Panc1 (cell line): ENCODE measurements around the gene WWOX. TPM values are rescaled to one million over a fixed set of nuclear protein-coding genes. Genes with fewer than 3 reads are reported as not detected.

Experiments used
- ATAC-seq: fragments of 200-7000 bp; cut with Tn5 transposase; 2 replicates; pipeline ENCODE4 v1.9.1; 2020; ENCODE audit warnings: mild to moderate bottlenecking, moderate library complexity
- BruUV-seq: library from RNA; stranded (reverse); fragments of 400-500 nt; replicated peaks from 2 replicates; lab custom pipeline; 2021; lab: Mats Ljungman, UMichigan
- CTCF ChIA-PET: fragments of 300-600 bp; sonication (Branson Sonifier 250); formaldehyde crosslinking; loops from one replicate; lab custom pipeline; 2022; ENCODE audit warnings: antibody characterized with exemption; lab: Charles Lee
- POLR2A ChIA-PET: fragments of 300-600 bp; sonication (Branson Sonifier 250); formaldehyde crosslinking; loops from one replicate; lab custom pipeline; 2022; ENCODE audit warnings: antibody characterized with exemption; lab: Charles Lee
- DNase-seq: peaks from one replicate; pipeline ENCODE4 v3.0.0-alpha.2; 2010; ENCODE audit warnings: low read depth, low spot score
- H3K27ac ChIP-seq: 2 replicates; pipeline ENCODE4 v1.5.1; 2011; ENCODE audit warnings: mild to moderate bottlenecking, low read length, inconsistent platforms
- H3K27me3 ChIP-seq: fragments of 200-500 bp; sonication (Bioruptor generic); 2 replicates; pipeline ENCODE4 v1.6.0; 2014; ENCODE audit warnings: low read length, inconsistent platforms; ENCODE audit not compliant: control insufficient read depth, insufficient read depth
- H3K36me3 ChIP-seq: fragments of 200-500 bp; sonication (Bioruptor generic); 2 replicates; pipeline ENCODE4 v1.5.1; 2014; ENCODE audit warnings: inconsistent platforms, mild to moderate bottlenecking, low read length, moderate library complexity; ENCODE audit not compliant: control insufficient read depth, insufficient read depth
- H3K4me1 ChIP-seq: 2 replicates; pipeline ENCODE4 v1.5.1; 2011; ENCODE audit warnings: inconsistent platforms, mild to moderate bottlenecking, low read length, moderate library complexity; ENCODE audit not compliant: control insufficient read depth, insufficient read depth
- H3K4me3 ChIP-seq, 2 experiments: 2 replicates each; pipeline ENCODE4 v1.5.1; 2011 to 2012; ENCODE audit warnings: low read depth in 2 of 2, low read length in 2 of 2, mild to moderate bottlenecking in 2 of 2, inconsistent platforms in 1 of 2, moderate library complexity in 1 of 2
- H3K9me3 ChIP-seq: fragments of 200-500 bp; sonication (Bioruptor generic); 2 replicates; pipeline ENCODE4 v1.5.1; 2014; ENCODE audit warnings: low read depth, mild to moderate bottlenecking, inconsistent platforms, low read length, moderate library complexity; ENCODE audit not compliant: control insufficient read depth, insufficient read depth
- POLR2AphosphoS5 ChIP-seq: IDR thresholded peaks from 2 replicates; pipeline ENCODE4 v1.6.1; 2012; ENCODE audit warnings: mild to moderate bottlenecking, low read depth, low read length, moderate library complexity
- SIN3A ChIP-seq: IDR thresholded peaks from 2 replicates; pipeline ENCODE4 v1.6.1; 2012; ENCODE audit warnings: low read depth, mild to moderate bottlenecking, low read length, moderate library complexity, borderline replicate concordance; ENCODE audit not compliant: insufficient read depth
- TCF7L2 ChIP-seq: IDR thresholded peaks from 2 replicates; pipeline ENCODE4 v1.6.1; 2011; ENCODE audit warnings: mild to moderate bottlenecking, low read depth, low read length, inconsistent platforms
- in situ Hi-C: cut with HindIII; loops from 2 replicates; pipeline ENCODE4 v1.10.0; 2016; ENCODE audit warnings: low sequenced_read_pairs, low pct_unique_long_range_greater_than_20kb
- intact Hi-C: fragments of 100-400 bp; cut with micrococcal nuclease; formaldehyde crosslinking; loops from one replicate; pipeline ENCODE4 v1.10.0; 2022; ENCODE audit not compliant: unreplicated experiment
- total RNA-seq: library from RNA; stranded (reverse); gene quantifications from one replicate; pipeline ENCODE4 v1.2.1, GENCODE V29; 2021; ENCODE audit not compliant: unreplicated experiment
- TF ChIP-seq, protein P1 (sequence below), 2 experiments: IDR thresholded peaks; 2 replicates each; pipeline ENCODE4 v1.6.1; 2011 to 2012; ENCODE audit warnings: low read depth in 2 of 2, control low read depth in 1 of 2, low read length in 1 of 2, mild to moderate bottlenecking in 1 of 2, moderate library complexity in 1 of 2; ENCODE audit not compliant: insufficient read depth in 1 of 2
- TF ChIP-seq, protein P2 (sequence below): fragments of 450-650 bp; IDR thresholded peaks from 2 replicates; pipeline ENCODE4 v1.5.1; 2017; ENCODE audit warnings: mild to moderate bottlenecking

Gene WWOX
- total RNA-seq, 1 experiment from 2014 or later, result 12.5 TPM

DNA sequence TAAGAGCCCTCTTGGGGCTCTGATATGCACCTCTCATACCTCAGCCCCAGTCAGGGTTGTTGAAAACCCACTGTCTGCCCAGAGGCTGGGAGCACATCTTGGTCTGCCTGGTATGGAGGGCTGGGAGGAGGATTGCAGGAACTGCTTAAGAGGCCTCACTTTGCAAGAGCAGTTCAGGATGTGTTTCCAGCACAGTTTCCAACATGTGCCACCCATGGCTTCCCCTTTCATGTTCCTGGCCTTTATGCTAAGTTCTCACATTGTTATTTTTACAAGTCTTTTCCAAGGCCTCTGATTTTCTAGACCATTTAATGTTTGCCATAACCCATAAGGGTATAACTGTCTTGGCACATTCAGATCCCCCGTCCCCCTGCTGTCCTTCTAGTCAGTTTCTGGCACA is 155.4 kb downstream of the WWOX start:
- Histone ChIP-seq H3K27ac (0 out of 2 replicates have a peak overlapping the region, but pooled peaks have one; percentile 23), H3K27me3 (no peaks in the 10 kb centered on the region), H3K36me3 (no peaks in the 10 kb centered on the region), H3K4me1 (peaks cover 3% of the 10 kb centered on the region), H3K9me3 (no peaks in the 10 kb centered on the region), H3K4me3 (no peak overlapping the region)
- ChIA-PET POLR2A (no interaction called here), CTCF (no interaction called here)
- BruUV-seq, result no TSS peak
- intact Hi-C loops, result no loop called here
- DNase-seq, result no peak
- ATAC-seq, result no peak
- TF ChIP-seq TCF7L2 (no peak), SIN3A (no peak)
- in situ Hi-C loops, result no loop called here

DNA sequence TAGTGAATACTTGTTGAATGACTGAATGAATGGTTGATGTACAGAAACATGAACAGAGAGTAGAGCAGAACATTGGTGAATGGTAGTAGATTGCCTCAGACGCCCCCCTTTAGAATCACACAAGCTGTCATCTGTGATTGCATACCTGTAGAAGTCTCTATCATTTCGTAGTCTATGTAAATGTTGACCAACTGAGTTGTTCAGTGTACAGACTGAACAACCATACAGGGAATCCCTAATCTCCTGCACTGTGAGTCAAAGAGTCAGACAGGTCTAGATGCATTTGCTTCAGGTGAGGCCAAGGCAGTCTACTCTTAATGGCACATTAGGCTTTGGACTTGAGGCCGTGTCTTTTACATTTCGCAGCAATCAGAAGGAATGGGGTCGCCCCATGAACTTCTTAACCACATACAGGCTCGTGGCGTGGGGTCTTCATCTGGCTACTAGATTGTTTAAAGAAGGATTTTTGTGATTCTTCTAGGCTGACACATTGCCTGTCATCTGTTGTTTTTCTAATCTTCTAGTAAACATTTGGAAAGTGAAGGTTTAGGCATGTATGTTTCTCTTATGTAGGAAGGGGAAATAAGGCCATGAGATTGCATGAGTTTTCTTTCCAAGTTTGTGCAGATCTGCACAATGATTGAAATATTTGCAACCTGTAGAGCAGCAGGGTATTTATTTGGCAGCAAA is 157.4 kb downstream of the WWOX start:
- no peak for TF ChIP-seq TCF7L2
- TF ChIP-seq, protein P1, sequence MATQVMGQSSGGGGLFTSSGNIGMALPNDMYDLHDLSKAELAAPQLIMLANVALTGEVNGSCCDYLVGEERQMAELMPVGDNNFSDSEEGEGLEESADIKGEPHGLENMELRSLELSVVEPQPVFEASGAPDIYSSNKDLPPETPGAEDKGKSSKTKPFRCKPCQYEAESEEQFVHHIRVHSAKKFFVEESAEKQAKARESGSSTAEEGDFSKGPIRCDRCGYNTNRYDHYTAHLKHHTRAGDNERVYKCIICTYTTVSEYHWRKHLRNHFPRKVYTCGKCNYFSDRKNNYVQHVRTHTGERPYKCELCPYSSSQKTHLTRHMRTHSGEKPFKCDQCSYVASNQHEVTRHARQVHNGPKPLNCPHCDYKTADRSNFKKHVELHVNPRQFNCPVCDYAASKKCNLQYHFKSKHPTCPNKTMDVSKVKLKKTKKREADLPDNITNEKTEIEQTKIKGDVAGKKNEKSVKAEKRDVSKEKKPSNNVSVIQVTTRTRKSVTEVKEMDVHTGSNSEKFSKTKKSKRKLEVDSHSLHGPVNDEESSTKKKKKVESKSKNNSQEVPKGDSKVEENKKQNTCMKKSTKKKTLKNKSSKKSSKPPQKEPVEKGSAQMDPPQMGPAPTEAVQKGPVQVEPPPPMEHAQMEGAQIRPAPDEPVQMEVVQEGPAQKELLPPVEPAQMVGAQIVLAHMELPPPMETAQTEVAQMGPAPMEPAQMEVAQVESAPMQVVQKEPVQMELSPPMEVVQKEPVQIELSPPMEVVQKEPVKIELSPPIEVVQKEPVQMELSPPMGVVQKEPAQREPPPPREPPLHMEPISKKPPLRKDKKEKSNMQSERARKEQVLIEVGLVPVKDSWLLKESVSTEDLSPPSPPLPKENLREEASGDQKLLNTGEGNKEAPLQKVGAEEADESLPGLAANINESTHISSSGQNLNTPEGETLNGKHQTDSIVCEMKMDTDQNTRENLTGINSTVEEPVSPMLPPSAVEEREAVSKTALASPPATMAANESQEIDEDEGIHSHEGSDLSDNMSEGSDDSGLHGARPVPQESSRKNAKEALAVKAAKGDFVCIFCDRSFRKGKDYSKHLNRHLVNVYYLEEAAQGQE (IDR thresholded peaks at IDR 0.05; ENCODE audit: insufficient read depth in 1 of 2, low read depth in 2 of 2, low read length in 1 of 2), result no peak
- TF ChIP-seq SIN3A, result no peak
- no peak for TF ChIP-seq POLR2AphosphoS5
- TF ChIP-seq, protein P2, sequence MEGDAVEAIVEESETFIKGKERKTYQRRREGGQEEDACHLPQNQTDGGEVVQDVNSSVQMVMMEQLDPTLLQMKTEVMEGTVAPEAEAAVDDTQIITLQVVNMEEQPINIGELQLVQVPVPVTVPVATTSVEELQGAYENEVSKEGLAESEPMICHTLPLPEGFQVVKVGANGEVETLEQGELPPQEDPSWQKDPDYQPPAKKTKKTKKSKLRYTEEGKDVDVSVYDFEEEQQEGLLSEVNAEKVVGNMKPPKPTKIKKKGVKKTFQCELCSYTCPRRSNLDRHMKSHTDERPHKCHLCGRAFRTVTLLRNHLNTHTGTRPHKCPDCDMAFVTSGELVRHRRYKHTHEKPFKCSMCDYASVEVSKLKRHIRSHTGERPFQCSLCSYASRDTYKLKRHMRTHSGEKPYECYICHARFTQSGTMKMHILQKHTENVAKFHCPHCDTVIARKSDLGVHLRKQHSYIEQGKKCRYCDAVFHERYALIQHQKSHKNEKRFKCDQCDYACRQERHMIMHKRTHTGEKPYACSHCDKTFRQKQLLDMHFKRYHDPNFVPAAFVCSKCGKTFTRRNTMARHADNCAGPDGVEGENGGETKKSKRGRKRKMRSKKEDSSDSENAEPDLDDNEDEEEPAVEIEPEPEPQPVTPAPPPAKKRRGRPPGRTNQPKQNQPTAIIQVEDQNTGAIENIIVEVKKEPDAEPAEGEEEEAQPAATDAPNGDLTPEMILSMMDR, result no peak
- POLR2A ChIA-PET, result no interaction called here
- no TSS peak for BruUV-seq
- H3K27me3 ChIP-seq, result no peaks in the 10 kb centered on the region
- H3K36me3 ChIP-seq, result no peaks in the 10 kb centered on the region
- H3K4me1 ChIP-seq, result peaks cover 6% of the 10 kb centered on the region
- no peak overlapping the region for H3K4me3 ChIP-seq
- CTCF ChIA-PET, result no interaction called here
- DNase-seq, result no peak
- intact Hi-C loops, result no loop called here
- no peaks in the 10 kb centered on the region for H3K9me3 ChIP-seq
- peak overlapping the region; percentile 13; the same call in 1 of the 2 replicates for H3K27ac ChIP-seq
- ATAC-seq, result peak; percentile 72
- in situ Hi-C loops, result no loop called here

DNA sequence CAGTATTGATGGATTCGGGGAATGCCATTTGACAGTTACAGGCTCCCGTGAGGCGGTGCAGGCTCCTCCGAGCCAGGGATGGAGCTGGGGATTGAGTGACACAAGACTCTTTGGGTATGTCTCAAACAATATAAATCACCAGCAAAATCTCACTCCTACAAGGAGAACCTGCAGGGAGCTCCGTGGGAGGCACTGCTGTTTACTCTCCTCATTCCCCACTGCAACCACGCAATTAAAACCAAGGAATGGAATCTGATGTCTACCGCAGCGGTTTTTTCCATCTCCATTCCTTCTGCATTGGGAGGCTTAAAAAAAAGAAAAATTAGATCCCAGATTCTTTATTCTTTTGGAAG is 157.9 kb downstream of the WWOX start:
- ATAC-seq, result peak; percentile 94
- POLR2A ChIA-PET, result no interaction called here

More for the DNA sequence above, 157.9 kb downstream of the WWOX start:
- H3K36me3 ChIP-seq, result no peaks in the 10 kb centered on the region
- intact Hi-C loops (no loop called here), in situ Hi-C loops (no loop called here)
- H3K4me1 ChIP-seq, result peaks cover 6% of the 10 kb centered on the region
- TF ChIP-seq, protein P2, result no peak
- TF ChIP-seq TCF7L2 (no peak), SIN3A (no peak), POLR2AphosphoS5 (no peak)
- TF ChIP-seq, protein P1 (IDR thresholded peaks at IDR 0.05; ENCODE audit: insufficient read depth in 1 of 2, low read depth in 2 of 2, low read length in 1 of 2), result no peak
- CTCF ChIA-PET, result no interaction called here
- BruUV-seq, result no TSS peak
- DNase-seq, result no peak
- no peaks in the 10 kb centered on the region for H3K27me3 ChIP-seq
- H3K27ac ChIP-seq, result no peak overlapping the region
- H3K9me3 ChIP-seq, result no peaks in the 10 kb centered on the region
- no peak overlapping the region for H3K4me3 ChIP-seq
